Measurements from ENCODE around the gene KIF4A.

- TF ChIP-seq EZH2 (IDR thresholded peaks at IDR 0.05; ENCODE audit: low read depth) (no peak), CTCF (conservative IDR thresholded peaks at IDR 0.05) (no peak)
Measured at GRCh38 chrX:70255452-70255851, 34.5 kb upstream of the KIF4A start.
